Esophagus muscularis mucosa (tissue), 4 donors: ENCODE data around the gene KIAA0040. TPM values are rescaled to one million over a fixed set of nuclear protein-coding genes. Genes with fewer than 3 reads are reported as not detected.
A peak's percentile ranks its signal among the peaks of the same experiment; 100 is the strongest.

Experiments
- DNase-seq: peaks from one replicate; pipeline ENCODE4 v3.0.0-alpha.2; 2017; ENCODE audit errors: extremely low spot score
- H3K27ac ChIP-seq, 4 donors: fragments of 200-600 bp; sonication (generic); replicated peaks in 1 of 4; 1 replicate in 3 of 4; 2 replicates in 1 of 4; pipeline ENCODE4 v1.5.1; 2016 to 2019; ENCODE audit warnings: mild to moderate bottlenecking in 1 of 4
- H3K27me3 ChIP-seq, 4 donors: fragments of 200-600 bp; sonication (generic); one replicate each; pipeline versions ENCODE4 v1.5.1 to v1.6.0; 2016 to 2019
- H3K36me3 ChIP-seq, 4 donors: fragments of 200-600 bp; sonication (generic); one replicate each; pipeline ENCODE4 v1.5.1; 2016 to 2019
- H3K4me1 ChIP-seq, 4 donors: fragments of 200-600 bp; sonication (generic); one replicate each; pipeline ENCODE4 v1.5.1; 2016 to 2019
- H3K4me3 ChIP-seq, 4 donors: fragments of 200-600 bp; sonication (generic); 1 replicate in 2 of 4; 2 replicates in 2 of 4; pipeline ENCODE4 v1.5.1; 2016 to 2019; ENCODE audit warnings: mild to moderate bottlenecking in 4 of 4, moderate library complexity in 1 of 4
- H3K9me3 ChIP-seq, 4 donors: fragments of 200-600 bp; sonication (generic); 1 replicate in 3 of 4; 2 replicates in 1 of 4; pipeline ENCODE4 v1.5.1; 2016 to 2019
- EP300 ChIP-seq: sonication (generic); formaldehyde crosslinking; IDR thresholded peaks from one replicate; pipeline ENCODE4 v1.6.1; 2017; ENCODE audit warnings: antibody characterized with exemption
- POLR2A ChIP-seq: fragments of 450-650 bp; IDR thresholded peaks from one replicate; pipeline ENCODE4 v1.6.1; 2017; ENCODE audit warnings: antibody characterized with exemption, moderate library complexity, mild to moderate bottlenecking, low read depth
- POLR2AphosphoS5 ChIP-seq, 2 donors: sonication (generic); formaldehyde crosslinking; IDR thresholded peaks; one replicate each; pipeline ENCODE4 v1.6.1; 2017; ENCODE audit warnings: antibody characterized with exemption in 2 of 2
- WGBS: methylation state at CpG from one replicate; pipeline ENCODE4 v1.1.5; 2018; 5-methylcytosine and 5-hydroxymethylcytosine counted together
- intact Hi-C: fragments of 100-400 bp; cut with DNase I; formaldehyde crosslinking; loops from one replicate; pipeline ENCODE4 v1.15.1; 2023
- total RNA-seq, 4 donors: library from RNA; depleted of rRNA; stranded (reverse); fragments of >200 nt; gene quantifications; one replicate each; pipeline versions ENCODE4 v1.1.0 to v1.2.1, GENCODE V29; 2016
- TF ChIP-seq, protein P1 (sequence below), 3 experiments: fragments of 200-600 bp in 2 of 3; fragments of 450-650 bp in 1 of 3; sonication (generic) in 2 of 3; IDR thresholded peaks; one replicate each; pipeline ENCODE4 v1.5.1; 2017 to 2019; ENCODE audit warnings: antibody characterized with exemption in 3 of 3, mild to moderate bottlenecking in 2 of 3, moderate library complexity in 1 of 3

The KIAA0040 gene
- total RNA-seq, 4 donors from 2014 or later = 37.0 to 109 (median 45.1) TPM

- Histone ChIP-seq H3K4me1 (no peaks in the 10 kb centered on the region), H3K4me3 (no peak overlapping the region), H3K9me3 (peaks cover 0 to 10% (median 0%) of the 10 kb centered on the region in 4 donors), H3K27me3 (no peaks in the 10 kb centered on the region), H3K27ac (no peak overlapping the region), H3K36me3 (no peaks in the 10 kb centered on the region)
- no peak for DNase-seq
- intact Hi-C loops = loop anchor here (10.0 kb wide), 1 partner anchor 376 kb away; no protein-coding TSS in a partner anchor
- TF ChIP-seq POLR2A = no peak
- TF ChIP-seq EP300 = no peak
- TF ChIP-seq, protein P1, sequence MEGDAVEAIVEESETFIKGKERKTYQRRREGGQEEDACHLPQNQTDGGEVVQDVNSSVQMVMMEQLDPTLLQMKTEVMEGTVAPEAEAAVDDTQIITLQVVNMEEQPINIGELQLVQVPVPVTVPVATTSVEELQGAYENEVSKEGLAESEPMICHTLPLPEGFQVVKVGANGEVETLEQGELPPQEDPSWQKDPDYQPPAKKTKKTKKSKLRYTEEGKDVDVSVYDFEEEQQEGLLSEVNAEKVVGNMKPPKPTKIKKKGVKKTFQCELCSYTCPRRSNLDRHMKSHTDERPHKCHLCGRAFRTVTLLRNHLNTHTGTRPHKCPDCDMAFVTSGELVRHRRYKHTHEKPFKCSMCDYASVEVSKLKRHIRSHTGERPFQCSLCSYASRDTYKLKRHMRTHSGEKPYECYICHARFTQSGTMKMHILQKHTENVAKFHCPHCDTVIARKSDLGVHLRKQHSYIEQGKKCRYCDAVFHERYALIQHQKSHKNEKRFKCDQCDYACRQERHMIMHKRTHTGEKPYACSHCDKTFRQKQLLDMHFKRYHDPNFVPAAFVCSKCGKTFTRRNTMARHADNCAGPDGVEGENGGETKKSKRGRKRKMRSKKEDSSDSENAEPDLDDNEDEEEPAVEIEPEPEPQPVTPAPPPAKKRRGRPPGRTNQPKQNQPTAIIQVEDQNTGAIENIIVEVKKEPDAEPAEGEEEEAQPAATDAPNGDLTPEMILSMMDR (IDR thresholded peaks at IDR 0.05) = no peak
- TF ChIP-seq POLR2AphosphoS5 (IDR thresholded peaks at IDR 0.05) = no peak
- 66% methylated on average over 4 of the region's 4 CpGs for WGBS
Observed at GRCh38 chr1:175210744-175211143, 18.2 kb upstream of the KIAA0040 start.

GRCh38 chr1:175209493-175209921, 16.9 kb upstream of the KIAA0040 start:
- intact Hi-C loops = no loop called here
- no peak overlapping the region for H3K4me3 ChIP-seq
- TF ChIP-seq POLR2A = no peak
- TF ChIP-seq, protein P1 (IDR thresholded peaks at IDR 0.05) = no peak
- no peak for TF ChIP-seq POLR2AphosphoS5 (IDR thresholded peaks at IDR 0.05)
- TF ChIP-seq EP300 = no peak
- no peaks in the 10 kb centered on the region for H3K27me3 ChIP-seq
- peaks cover 0 to 10% (median 0%) of the 10 kb centered on the region in 4 donors for H3K9me3 ChIP-seq
- DNase-seq = no peak
- H3K36me3 ChIP-seq = no peaks in the 10 kb centered on the region
- peaks cover 0 to 3% (median 0%) of the 10 kb centered on the region in 4 donors for H3K4me1 ChIP-seq
- H3K27ac ChIP-seq = no peak overlapping the region
- WGBS = 88% methylated on average over 1 of the region's 1 CpG

DNA sequence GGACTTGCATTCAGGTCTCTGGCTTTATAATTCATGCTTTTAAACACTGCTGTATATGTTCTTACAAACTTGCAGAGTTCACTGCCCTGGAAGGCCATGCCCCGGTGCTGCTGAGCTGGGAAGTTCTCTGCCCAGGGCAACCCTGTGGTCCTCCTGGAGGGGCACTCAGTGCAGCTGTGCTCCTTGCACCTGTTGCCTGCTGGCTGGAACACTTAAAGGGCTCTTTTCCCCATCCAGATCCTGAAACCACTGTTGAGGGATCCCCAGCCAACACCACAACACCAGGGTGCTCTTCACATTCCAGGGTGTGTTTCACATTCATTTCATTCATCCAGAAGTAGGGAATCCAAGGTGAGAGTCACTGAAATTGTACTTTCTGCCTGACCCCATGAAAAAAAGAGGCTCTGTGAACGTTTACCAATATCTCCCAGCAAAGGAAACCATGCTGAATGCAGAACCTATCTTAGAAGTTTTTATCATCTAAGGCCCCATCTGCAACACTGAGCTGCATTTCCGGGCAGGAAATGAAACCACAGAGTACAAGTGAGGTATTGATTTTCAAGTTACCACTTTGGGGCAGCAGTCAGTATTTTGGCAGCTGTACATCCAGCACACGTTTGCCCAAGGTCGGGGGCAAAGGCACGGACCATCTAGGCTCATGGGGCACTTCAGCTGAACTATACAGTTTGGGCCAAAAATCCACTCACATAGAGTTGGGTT, 16.4 kb upstream of the KIAA0040 start:
- TF ChIP-seq EP300 = no peak
- TF ChIP-seq POLR2A = no peak
- TF ChIP-seq POLR2AphosphoS5 (IDR thresholded peaks at IDR 0.05) = no peak
- TF ChIP-seq, protein P1 (IDR thresholded peaks at IDR 0.05) = no peak
- no peak overlapping the region for H3K4me3 ChIP-seq
- H3K4me1 ChIP-seq = peaks cover 0 to 9% (median 0%) of the 10 kb centered on the region in 4 donors
- 58% methylated on average over 6 of the region's 6 CpGs for WGBS
- intact Hi-C loops = no loop called here
- DNase-seq = peak; percentile 87
- peaks cover 0 to 6% (median 0%) of the 10 kb centered on the region in 4 donors for H3K9me3 ChIP-seq
- no peak overlapping the region for H3K27ac ChIP-seq
- no peaks in the 10 kb centered on the region for H3K27me3 ChIP-seq
- no peaks in the 10 kb centered on the region for H3K36me3 ChIP-seq

GRCh38 chr1:175207971-175208370, 15.4 kb upstream of the KIAA0040 start:
- intact Hi-C loops = no loop called here
- H3K4me3 ChIP-seq = no peak overlapping the region

More at GRCh38 chr1:175207971-175208370, 15.4 kb upstream of the KIAA0040 start:
- DNase-seq = no peak
- H3K36me3 ChIP-seq = no peaks in the 10 kb centered on the region
- TF ChIP-seq, protein P1 (IDR thresholded peaks at IDR 0.05) = no peak
- TF ChIP-seq POLR2AphosphoS5 (IDR thresholded peaks at IDR 0.05) = no peak
- TF ChIP-seq POLR2A = no peak
- H3K4me1 ChIP-seq = peaks cover 0 to 13% (median 0%) of the 10 kb centered on the region in 4 donors
- 90% methylated on average over 2 of the region's 2 CpGs for WGBS
- H3K9me3 ChIP-seq = no peaks in the 10 kb centered on the region
- no peaks in the 10 kb centered on the region for H3K27me3 ChIP-seq
- no peak overlapping the region for H3K27ac ChIP-seq
